Measurements from ENCODE around the gene MCF2.

MCF2 gene

DNA sequence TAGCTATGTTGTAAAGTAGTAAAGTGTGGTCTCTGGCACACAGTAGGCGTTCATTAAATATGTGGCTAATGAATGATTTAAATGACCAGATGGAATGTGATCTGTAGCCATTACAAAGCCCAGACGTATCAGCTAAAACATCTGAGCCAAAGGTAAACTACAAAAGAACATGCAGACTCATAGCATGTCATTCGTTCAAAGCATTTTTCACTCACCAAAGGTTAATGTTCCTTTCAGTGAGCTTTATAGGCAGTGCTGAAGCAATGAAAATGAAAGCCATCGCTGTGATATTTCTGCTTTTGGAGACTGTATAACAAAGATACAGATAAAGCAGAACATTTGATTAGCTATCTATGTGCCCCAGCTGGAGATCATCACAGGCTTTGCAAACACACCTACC is 126.9 kb downstream of the MCF2 start:
- no peak for DNase-seq

DNA sequence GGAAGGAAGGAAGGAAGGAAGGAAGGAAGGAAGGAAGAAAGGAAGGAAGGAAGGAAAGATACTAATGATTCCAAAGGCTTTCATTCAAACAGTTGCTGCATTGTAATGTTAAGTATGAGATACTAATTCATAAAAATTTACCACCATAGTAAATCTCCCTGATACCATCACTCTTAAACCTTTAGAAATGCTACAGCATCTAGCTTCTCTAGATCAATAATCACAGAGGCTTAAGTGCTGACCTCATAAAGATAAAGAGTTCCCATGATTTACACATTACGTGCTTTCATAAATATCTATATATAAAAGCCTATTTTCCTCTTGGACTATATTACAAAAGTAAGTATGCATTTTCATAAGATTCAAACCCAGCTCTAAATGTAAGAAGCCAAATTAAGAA is 141.0 kb downstream of the MCF2 start:
- no peak for DNase-seq

DNA sequence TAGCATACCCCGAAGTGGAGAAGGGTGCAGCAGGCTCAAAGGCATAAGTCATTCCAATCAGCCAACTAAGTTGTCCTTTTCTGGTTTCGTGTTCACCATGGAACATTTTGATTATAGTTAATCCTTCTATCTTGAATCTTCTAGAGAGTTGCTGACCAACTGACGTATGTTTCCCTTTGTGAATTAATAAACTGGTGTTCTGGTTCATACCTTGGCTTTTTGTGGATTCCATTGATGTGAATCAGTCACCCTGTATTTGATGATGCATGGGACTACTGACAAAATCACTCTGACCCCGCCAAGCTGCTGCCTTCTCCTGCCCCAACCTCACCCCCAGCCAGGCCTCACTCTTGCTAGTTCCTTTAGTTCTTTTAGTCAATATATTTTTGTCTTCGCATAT is 144.7 kb downstream of the MCF2 start:
- DNase-seq = no peak

DNA sequence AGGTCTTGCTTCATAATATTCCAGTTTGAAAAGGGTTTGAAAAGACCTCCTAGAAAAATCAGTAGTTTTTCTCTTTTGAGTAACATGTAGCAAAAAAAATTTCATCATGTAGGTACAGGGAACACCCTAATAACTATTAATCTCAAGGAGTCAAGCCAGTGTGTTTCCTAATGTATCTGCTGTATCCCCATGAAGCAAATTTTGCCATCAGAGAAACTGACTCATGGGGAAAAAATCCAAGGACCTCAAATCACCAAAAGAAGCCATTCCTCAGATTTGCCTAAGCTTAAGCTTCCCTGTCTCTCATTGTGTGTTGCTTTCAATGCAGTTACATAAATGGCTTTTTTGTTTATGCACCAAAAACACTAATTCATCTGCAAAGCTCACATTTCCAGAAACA is 147.7 kb downstream of the MCF2 start:
- no peak for DNase-seq

DNA sequence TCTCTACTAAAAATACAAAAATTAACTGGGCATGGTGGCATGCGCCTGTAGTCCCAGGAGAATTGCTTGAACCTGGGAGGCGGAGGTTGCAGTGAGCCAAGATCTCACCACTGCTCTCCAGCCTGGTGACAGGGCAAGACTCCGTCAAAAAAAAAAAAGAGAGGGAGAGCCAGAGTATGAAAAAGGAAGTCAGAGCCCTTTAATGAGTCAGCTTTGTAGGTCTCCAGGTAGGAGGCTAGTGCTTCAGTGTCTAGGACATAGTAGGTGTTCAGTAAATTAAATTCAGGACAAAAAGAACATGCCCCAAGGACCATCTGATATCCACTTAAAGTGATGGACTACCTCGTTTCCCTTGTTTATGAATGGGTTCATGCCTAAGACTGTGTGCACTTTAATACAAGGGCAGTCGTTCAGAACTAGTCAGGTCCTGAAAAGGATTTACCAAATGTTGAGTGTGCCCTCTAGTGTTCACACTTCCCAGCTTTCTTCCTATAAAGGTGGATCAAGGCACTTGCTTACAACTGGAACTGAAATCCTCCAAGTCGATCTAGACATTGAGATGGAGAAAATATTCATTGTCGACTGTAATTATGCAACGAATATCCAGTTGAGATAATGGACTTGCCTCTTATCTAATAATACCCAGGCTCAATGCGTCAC is 148.5 kb downstream of the MCF2 start:
- no peak for DNase-seq

DNA sequence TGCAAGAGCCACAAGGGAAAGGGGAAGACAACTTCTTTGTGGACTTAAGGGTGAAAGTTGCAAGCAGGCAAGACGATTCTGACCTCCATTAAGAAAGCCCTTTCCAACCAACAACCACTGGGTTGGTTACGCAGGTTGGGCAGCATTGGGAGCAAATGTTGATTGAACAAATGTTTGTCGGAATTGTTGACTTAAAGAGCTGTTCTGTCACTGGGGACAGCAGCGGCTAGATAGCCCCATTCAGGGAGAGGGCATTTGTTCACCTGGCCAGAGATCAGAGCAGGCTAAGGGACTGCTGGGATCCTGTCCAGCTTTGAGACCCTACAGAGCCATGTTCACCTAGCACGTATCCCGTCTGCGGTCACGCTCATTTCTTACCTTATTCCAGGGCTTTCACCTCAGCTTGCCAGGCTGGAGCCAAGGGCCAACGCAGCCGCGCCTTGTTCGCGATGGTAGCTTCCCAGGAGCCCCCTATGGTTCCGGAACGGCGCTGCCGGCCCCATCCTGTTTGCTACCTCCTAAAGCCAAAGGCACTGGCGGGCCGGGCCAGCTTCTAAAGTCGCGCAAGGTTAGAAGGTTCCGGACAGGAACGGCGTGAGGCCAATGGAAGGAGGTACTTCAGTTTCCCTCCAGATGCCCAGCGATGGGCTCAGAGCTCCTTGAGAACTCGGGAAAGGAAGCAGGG is 152.8 kb downstream of the MCF2 start:
- no peak for DNase-seq

DNA sequence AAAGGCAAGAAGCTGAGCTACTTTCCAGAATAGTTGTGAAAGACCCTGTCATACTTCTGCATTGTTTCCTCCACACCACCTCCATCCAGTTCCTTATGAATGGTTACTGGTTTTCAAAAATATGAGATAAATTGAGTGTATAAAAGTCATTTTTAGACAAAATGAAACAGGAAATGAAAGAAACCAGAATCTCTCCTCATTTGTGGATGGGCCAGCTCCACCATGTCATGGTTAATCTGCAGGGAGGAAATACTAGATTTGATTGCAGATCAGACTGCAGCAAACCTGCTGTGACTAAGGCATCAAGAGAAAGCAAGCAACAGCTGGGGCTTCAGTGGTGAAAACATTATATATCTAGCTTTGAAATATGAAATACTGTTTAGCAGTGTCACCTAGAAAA is 153.6 kb downstream of the MCF2 start:
- DNase-seq = no peak

DNA sequence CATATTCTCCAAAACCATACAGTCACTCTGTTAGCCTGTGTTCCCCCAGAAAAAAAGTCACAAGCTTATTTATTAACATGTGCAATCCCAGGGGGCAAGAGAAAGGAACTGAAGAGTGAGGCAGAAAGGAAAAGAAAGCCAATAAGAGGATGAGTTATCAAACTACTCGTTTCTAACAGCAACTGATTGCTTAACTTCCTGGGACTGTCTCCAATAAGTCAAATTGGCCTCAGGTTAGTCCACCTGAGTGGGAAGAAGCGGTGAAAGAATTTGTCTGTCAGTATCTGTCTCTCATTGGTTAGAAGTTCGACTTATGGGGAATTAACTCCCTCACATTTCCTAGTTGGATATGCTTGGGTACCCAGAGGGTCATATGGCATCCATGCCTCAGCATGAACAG is 163.4 kb downstream of the MCF2 start:
- no peak for DNase-seq

DNA sequence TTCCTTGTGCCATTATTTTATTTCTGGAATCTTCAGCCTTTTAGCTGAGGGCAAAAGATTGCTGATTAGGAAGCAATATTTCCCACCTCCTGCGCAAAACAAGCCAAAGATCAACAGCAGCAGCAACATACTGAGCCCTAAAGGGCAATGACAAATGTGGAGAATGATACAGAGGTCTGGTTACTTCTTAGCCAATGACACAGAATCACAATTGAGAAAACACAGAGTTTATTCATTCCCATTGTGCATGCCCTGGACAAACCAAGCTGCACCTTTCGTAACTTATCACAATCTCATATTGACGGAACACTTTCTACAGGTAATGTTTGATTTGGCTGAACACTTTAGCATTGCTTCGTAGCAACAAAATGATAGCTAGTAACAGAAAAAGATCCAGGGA is 164.0 kb downstream of the MCF2 start:
- DNase-seq = no peak

DNA sequence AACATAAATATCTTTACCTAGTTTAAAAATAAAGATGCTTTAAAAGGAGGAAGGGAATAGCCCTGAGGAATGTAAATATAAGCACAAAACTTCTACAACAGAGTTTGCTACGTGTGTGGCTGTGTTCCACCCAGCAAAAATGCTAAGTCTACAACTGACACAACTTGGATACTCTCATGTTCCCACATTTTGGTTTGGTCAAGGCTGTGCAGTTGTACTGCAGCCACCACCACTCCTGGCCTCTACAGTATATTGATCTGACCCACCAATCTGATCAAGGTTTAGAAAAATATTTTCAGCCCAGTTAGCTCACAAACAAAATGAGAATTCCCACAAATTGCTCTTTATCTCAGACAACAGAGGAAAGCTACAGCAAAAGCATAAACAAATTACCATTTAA is 165.3 kb downstream of the MCF2 start:
- no peak for DNase-seq

DNA sequence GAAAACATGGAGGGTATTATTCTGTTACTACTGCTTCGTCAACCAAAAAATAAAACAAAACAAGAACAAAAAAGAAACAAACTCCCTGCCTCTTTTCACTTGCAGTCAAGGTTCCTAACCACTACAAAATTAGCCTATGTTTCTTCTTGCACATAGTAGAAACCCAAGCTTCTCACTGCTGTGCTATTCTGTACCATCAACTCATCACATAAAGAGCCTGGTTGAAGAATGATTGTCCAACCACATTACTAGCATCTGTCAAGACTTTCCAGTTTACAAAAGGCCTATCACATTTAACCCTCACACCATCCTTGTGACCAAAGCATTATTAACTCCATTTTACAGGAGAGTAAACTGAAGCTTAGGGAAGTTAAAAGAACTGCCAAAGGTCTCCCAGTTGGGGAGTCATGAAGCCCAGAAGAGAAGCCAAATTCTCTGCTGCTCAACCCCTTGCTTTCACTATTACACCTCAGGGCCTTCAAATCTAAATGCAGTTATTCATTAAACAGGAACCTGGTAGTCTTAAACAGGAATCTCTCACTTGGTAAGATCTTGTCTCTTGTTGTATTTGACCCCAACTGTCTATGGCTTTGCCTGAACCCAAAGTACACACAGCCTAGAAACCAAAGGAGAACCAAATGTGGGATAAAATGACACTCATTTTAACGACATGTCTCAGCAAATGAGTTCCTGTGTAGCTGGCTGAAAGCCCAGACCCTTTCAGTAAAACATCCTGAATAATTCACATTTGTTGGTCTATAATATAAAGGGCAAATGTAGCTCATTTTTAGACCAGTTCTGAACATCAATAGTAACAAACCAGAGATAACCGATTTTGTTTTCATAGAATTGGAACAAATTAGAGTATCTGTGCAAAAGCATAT is 168.8 kb downstream of the MCF2 start:
- no peak for DNase-seq

DNA sequence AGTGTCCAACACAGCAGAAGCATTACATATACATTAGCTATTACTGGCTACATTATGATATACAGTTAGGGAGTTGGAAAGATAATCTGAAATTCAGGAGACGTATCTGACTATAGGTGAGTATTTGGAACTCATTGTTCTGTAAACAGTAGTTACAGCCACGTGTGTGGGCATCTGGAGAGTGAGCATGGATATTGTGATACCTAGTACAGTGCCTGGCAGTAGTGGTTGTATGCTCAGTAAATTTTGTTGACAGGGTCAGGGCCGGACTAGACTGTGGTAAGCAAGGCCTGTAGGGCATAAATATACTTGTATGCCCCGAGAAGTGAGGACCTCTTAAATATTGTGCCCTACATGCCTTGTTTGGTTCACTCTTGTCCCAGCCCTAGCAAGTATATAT is 174.5 kb downstream of the MCF2 start:
- no peak for DNase-seq

DNA sequence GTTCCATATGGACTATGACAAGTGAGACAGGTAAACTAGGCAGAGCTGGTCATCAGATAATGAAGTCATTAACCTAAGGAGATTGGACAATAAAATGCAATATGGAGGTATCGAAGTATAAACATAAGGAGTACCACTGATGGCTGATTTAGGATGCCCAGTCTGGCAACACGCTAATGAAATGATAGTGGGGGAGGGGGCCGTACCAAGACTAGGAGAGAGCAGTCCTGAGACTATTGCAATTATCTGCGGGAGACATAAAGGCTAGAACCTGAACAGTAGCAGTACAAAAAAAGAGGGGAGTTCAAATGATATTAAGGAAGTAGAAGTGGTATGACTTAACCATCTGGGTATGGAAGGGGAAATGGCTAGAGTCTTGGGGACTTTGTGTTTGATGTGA is 175.1 kb downstream of the MCF2 start:
- no peak for DNase-seq
